H1 (cell line): ENCODE results near the gene WSCD1. TPM values are rescaled to one million over a fixed set of nuclear protein-coding genes. Genes with fewer than 3 reads are reported as not detected.

Source experiments
- CTCF ChIA-PET: fragments of 300-600 bp; sonication (Branson Sonifier 250); formaldehyde crosslinking; loops from one replicate; lab custom pipeline; 2021; ENCODE audit not compliant: partially characterized antibody; lab: Charles Lee
- POLR2A ChIA-PET: fragments of 300-600 bp; sonication (Branson Sonifier 250); formaldehyde crosslinking; loops from one replicate; lab custom pipeline; 2021; ENCODE audit warnings: inconsistent platforms; ENCODE audit not compliant: partially characterized antibody; lab: Charles Lee
- DNase-seq, 2 experiments: peaks; one replicate each; pipeline versions ENCODE4 v3.0.0 to v3.0.0-alpha.2; 2010 to 2022; ENCODE audit warnings: low spot score in 2 of 2, low read depth in 1 of 2, mixed read lengths in 1 of 2
- FAIRE-seq: peaks from 2 replicates; lab custom pipeline; 2011; peaks lifted over from hg19 to GRCh38; lab: Jason Lieb, UNC
- H2AFZ ChIP-seq: 2 replicates; pipeline ENCODE4 v1.8.1; 2012; ENCODE audit warnings: low read length, inconsistent platforms
- H2AK5ac ChIP-seq: 2 replicates; pipeline ENCODE4 v1.6.1; 2013; ENCODE audit warnings: low read depth, low read length
- H2BK120ac ChIP-seq: replicated peaks from 2 replicates; pipeline ENCODE3; 2013; ENCODE audit warnings: low read depth, low read length, inconsistent platforms
- H2BK12ac ChIP-seq: 2 replicates; pipeline ENCODE4 v1.6.1; 2013; ENCODE audit warnings: low read depth, low read length
- H2BK15ac ChIP-seq: 2 replicates; pipeline ENCODE4 v1.6.1; 2013; ENCODE audit warnings: low read length
- H2BK20ac ChIP-seq: 2 replicates; pipeline ENCODE4 v1.6.1; 2013; ENCODE audit warnings: low read length
- H2BK5ac ChIP-seq: 2 replicates; pipeline ENCODE4 v1.6.1; 2013; ENCODE audit warnings: low read depth, low read length
- H3K14ac ChIP-seq: 2 replicates; pipeline ENCODE4 v1.6.1; 2013; ENCODE audit warnings: inconsistent platforms; ENCODE audit not compliant: insufficient read length
- H3K18ac ChIP-seq: 2 replicates; pipeline ENCODE4 v1.6.1; 2013; ENCODE audit warnings: low read length; ENCODE audit errors: extremely low read depth
- H3K23ac ChIP-seq: 2 replicates; pipeline ENCODE4 v1.6.1; 2013; ENCODE audit warnings: inconsistent platforms; ENCODE audit not compliant: insufficient read length
- H3K23me2 ChIP-seq: 2 replicates; pipeline ENCODE4 v1.6.1; 2013; ENCODE audit warnings: low read depth, low read length
- H3K27ac ChIP-seq: 2 replicates; pipeline ENCODE4 v1.6.1; 2011; ENCODE audit warnings: low read depth, low read length, inconsistent platforms
- H3K27me3 ChIP-seq, 4 experiments: replicated peaks in 1 of 4; 1 replicate in 1 of 4; 2 replicates in 3 of 4; pipeline versions ENCODE4 v1.6.1 to v1.8.1; 2011 to 2013; ENCODE audit warnings: low read length in 3 of 4, mild to moderate bottlenecking in 3 of 4, inconsistent platforms in 2 of 4, mixed read lengths in 2 of 4, moderate library complexity in 1 of 4; ENCODE audit not compliant: control insufficient read depth in 3 of 4, insufficient read depth in 3 of 4; ENCODE audit errors: extremely low read depth in 1 of 4
- H3K36me3 ChIP-seq, 4 experiments: 2 replicates each; pipeline versions ENCODE4 v1.6.1 to v1.8.1; 2011 to 2013; ENCODE audit warnings: mild to moderate bottlenecking in 4 of 4, low read length in 3 of 4, moderate library complexity in 2 of 4, control low read depth in 1 of 4, inconsistent platforms in 1 of 4; ENCODE audit not compliant: insufficient read depth in 4 of 4, control insufficient read depth in 2 of 4
- H3K4ac ChIP-seq: replicated peaks from 2 replicates; pipeline ENCODE3; 2013; ENCODE audit warnings: low read length, low read depth, mixed read lengths, inconsistent platforms; ENCODE audit not compliant: insufficient read length
- H3K4me1 ChIP-seq, 4 experiments: replicated peaks in 1 of 4; 1 replicate in 1 of 4; 2 replicates in 3 of 4; pipeline versions ENCODE4 v1.6.1 to v1.8.1; 2011 to 2013; ENCODE audit warnings: low read length in 3 of 4, inconsistent platforms in 2 of 4, mixed read lengths in 1 of 4; ENCODE audit not compliant: insufficient read depth in 4 of 4, control insufficient read depth in 3 of 4
- H3K4me2 ChIP-seq, 2 experiments: 2 replicates each; pipeline versions ENCODE4 v1.6.1 to v1.8.1; 2011 to 2013; ENCODE audit warnings: low read depth in 2 of 2, low read length in 2 of 2, control low read depth in 1 of 2, inconsistent platforms in 1 of 2, mild to moderate bottlenecking in 1 of 2; ENCODE audit not compliant: insufficient read depth in 1 of 2
- H3K4me3 ChIP-seq, 4 experiments: fragments of 200-600, 300-600 bp in 1 of 4; sonication (generic), shearing (Covaris generic), sonication (Bioruptor Twin) in 1 of 4; 2 replicates each; pipeline versions ENCODE4 v1.5.1 to v1.8.1; 2011 to 2016; ENCODE audit warnings: low read length in 4 of 4, low read depth in 3 of 4, control low read depth in 2 of 4, inconsistent platforms in 2 of 4, mild to moderate bottlenecking in 2 of 4, mixed read lengths in 1 of 4, moderate library complexity in 1 of 4; ENCODE audit not compliant: insufficient read depth in 2 of 4; ENCODE audit errors: extremely low read depth in 1 of 4
- H3K56ac ChIP-seq: replicated peaks from 2 replicates; pipeline ENCODE3; 2013; ENCODE audit warnings: low read depth, mild to moderate bottlenecking, mixed read lengths, low read length, inconsistent platforms; ENCODE audit not compliant: insufficient read length
- H3K79me1 ChIP-seq: 2 replicates; pipeline ENCODE4 v1.6.1; 2013; ENCODE audit warnings: low read depth, low read length, control low read depth
- H3K79me2 ChIP-seq, 2 experiments: 2 replicates each; pipeline versions ENCODE4 v1.6.1 to v1.8.1; 2012 to 2013; ENCODE audit warnings: low read length in 2 of 2, mild to moderate bottlenecking in 2 of 2, inconsistent platforms in 1 of 2; ENCODE audit not compliant: insufficient read depth in 2 of 2, control insufficient read depth in 1 of 2
- H3K9ac ChIP-seq, 4 experiments: replicated peaks in 1 of 4; 1 replicate in 1 of 4; 2 replicates in 3 of 4; pipeline versions ENCODE4 v1.6.1 to v1.8.1; 2011 to 2013; ENCODE audit warnings: low read depth in 3 of 4, low read length in 3 of 4, control low read depth in 2 of 4, mild to moderate bottlenecking in 2 of 4, moderate library complexity in 2 of 4, inconsistent platforms in 1 of 4; ENCODE audit errors: extremely low read depth in 1 of 4
- H3K9me3 ChIP-seq, 2 experiments: 2 replicates each; pipeline versions ENCODE4 v1.6.1 to v1.8.1; 2012 to 2013; ENCODE audit warnings: mild to moderate bottlenecking in 2 of 2, moderate library complexity in 2 of 2, control low read depth in 1 of 2, inconsistent platforms in 1 of 2, low read depth in 1 of 2, low read length in 1 of 2, mixed read lengths in 1 of 2; ENCODE audit not compliant: insufficient read depth in 2 of 2
- H4K20me1 ChIP-seq, 2 experiments: replicated peaks in 1 of 2; 2 replicates each; pipeline versions ENCODE3 to v1.8.1; 2011 to 2013; ENCODE audit warnings: inconsistent platforms in 2 of 2, low read length in 2 of 2, mild to moderate bottlenecking in 1 of 2; ENCODE audit not compliant: insufficient read depth in 2 of 2, control insufficient read depth in 1 of 2
- H4K5ac ChIP-seq: 2 replicates; pipeline ENCODE4 v1.6.1; 2013; ENCODE audit warnings: low read length, low read depth, mixed read lengths, inconsistent platforms; ENCODE audit not compliant: insufficient read length
- H4K8ac ChIP-seq: 2 replicates; pipeline ENCODE4 v1.8.0; 2013; ENCODE audit warnings: mild to moderate bottlenecking, moderate library complexity, low read length, inconsistent platforms; ENCODE audit not compliant: insufficient read depth; ENCODE audit errors: extremely low read depth
- H4K91ac ChIP-seq: replicated peaks from 2 replicates; pipeline ENCODE3; 2013; ENCODE audit warnings: low read length, mixed read lengths, inconsistent platforms; ENCODE audit not compliant: insufficient read length
- CEBPB ChIP-seq: IDR thresholded peaks from 2 replicates; pipeline ENCODE4 v1.6.1; 2012; ENCODE audit warnings: low read depth, low read length
- CHD1 ChIP-seq: IDR thresholded peaks from 2 replicates; pipeline ENCODE4 v1.6.1; 2012; ENCODE audit warnings: low read depth, low read length, improper control_type of control experiment
- CTBP2 ChIP-seq: IDR thresholded peaks from 2 replicates; pipeline ENCODE4 v1.7.0; 2011; ENCODE audit warnings: borderline replicate concordance, mild to moderate bottlenecking, moderate library complexity, mixed read lengths, low read length; ENCODE audit not compliant: insufficient read depth, insufficient read length
- EGR1 ChIP-seq: IDR thresholded peaks from 2 replicates; pipeline ENCODE4 v1.6.1; 2011; ENCODE audit warnings: low read depth, low read length, borderline replicate concordance
- EZH2 ChIP-seq: fragments of 200-600 bp; sonication (generic); IDR thresholded peaks from 2 replicates; pipeline ENCODE4 v1.7.1; 2012; ENCODE audit warnings: low read depth, mild to moderate bottlenecking, moderate library complexity, low read length, inconsistent platforms; ENCODE audit not compliant: severe bottlenecking
- GTF2F1 ChIP-seq: IDR thresholded peaks from 2 replicates; pipeline ENCODE4 v1.6.1; 2012; ENCODE audit warnings: low read depth, low read length, improper control_type of control experiment, borderline replicate concordance
- NANOG ChIP-seq: IDR thresholded peaks from 2 replicates; pipeline ENCODE4 v1.6.1; 2011; ENCODE audit warnings: low read length, low read depth, mild to moderate bottlenecking, inconsistent platforms; ENCODE audit not compliant: insufficient read depth, poor library complexity, severe bottlenecking
- NRF1 ChIP-seq: IDR thresholded peaks from 2 replicates; pipeline ENCODE4 v1.6.1; 2011; ENCODE audit warnings: mild to moderate bottlenecking, low read depth, low read length, improper control_type of control experiment
- POLR2AphosphoS5 ChIP-seq: IDR thresholded peaks from 2 replicates; pipeline ENCODE4 v1.6.1; 2011; ENCODE audit warnings: low read depth, low read length
- SIN3A ChIP-seq, 2 experiments: IDR thresholded peaks in 1 of 2; conservative IDR thresholded peaks in 1 of 2; 2 replicates each; pipeline ENCODE4 v1.6.1; 2011 to 2012; ENCODE audit warnings: low read length in 2 of 2, improper control_type of control experiment in 1 of 2, low read depth in 1 of 2, mild to moderate bottlenecking in 1 of 2
- SP4 ChIP-seq: IDR thresholded peaks from 2 replicates; pipeline ENCODE4 v1.6.1; 2012; ENCODE audit warnings: low read length, inconsistent platforms
- SRF ChIP-seq: IDR thresholded peaks from 2 replicates; pipeline ENCODE4 v1.6.1; 2011; ENCODE audit warnings: mild to moderate bottlenecking, low read depth, low read length, moderate library complexity
- TAF7 ChIP-seq: optimal IDR thresholded peaks from 2 replicates; pipeline ENCODE3; 2011; ENCODE audit warnings: low read depth, mild to moderate bottlenecking, inconsistent platforms, low read length, moderate library complexity, borderline replicate concordance
- TBP ChIP-seq: IDR thresholded peaks from 2 replicates; pipeline ENCODE4 v1.6.1; 2011; ENCODE audit warnings: low read depth, low read length, improper control_type of control experiment
- TEAD4 ChIP-seq: IDR thresholded peaks from 2 replicates; pipeline ENCODE4 v1.6.1; 2012; ENCODE audit warnings: low read depth, low read length, inconsistent platforms, mixed read lengths
- WGBS, 2 experiments: shearing (Covaris generic) in 1 of 2; methylation state at CpG; one replicate each; pipeline versions ENCODE4 v1.1.6 to v1.1.7; 2013 to 2015; ENCODE audit warnings: low lambda C conversion rate in 2 of 2, mixed read lengths in 2 of 2, inconsistent platforms in 1 of 2, low coverage in 1 of 2, missing lambda C conversion rate in 1 of 2; ENCODE audit not compliant: insufficient replicate concordance in 2 of 2, insufficient coverage in 1 of 2, insufficient read length in 1 of 2; ENCODE audit errors: extremely low coverage in 1 of 2, missing lambda C conversion rate in 1 of 2; 5-methylcytosine and 5-hydroxymethylcytosine counted together
- polyA plus RNA-seq, 7 experiments: library from polyadenylated mRNA; depleted of rRNA in 3 of 7; stranded (reverse) in 5 of 7; unstranded in 2 of 7; fragments of >200 nt in 5 of 7; fragments of 200-250 nt in 2 of 7; gene quantifications; 1 replicate in 5 of 7; 2 replicates in 1 of 7; 4 replicates in 1 of 7; pipeline versions ENCODE4 v1.2.1 to v1.2.3, GENCODE V29; 2011 to 2013; ENCODE audit warnings: missing spikeins in 2 of 7, mixed read lengths in 2 of 7
- total RNA-seq: library from RNA; stranded (reverse); fragmentation: NEBNext Ultra II Directional; extraction: Animal tissue kit (Norgen Biotek cat#: 25700); gene quantifications from 2 replicates; pipeline ENCODE4 v1.2.1, GENCODE V29; 2021

WSCD1 gene
- total and polyA plus RNA-seq, 2 of the 8 experiments (the other 6 are each of a cell fraction or from before 2014, with no cell fraction given) = 21.9 to 39.0 TPM

GRCh38 chr17:6052926-6053325 lies 17.3 kb upstream of the WSCD1 start:
- 88% methylated on average over 2 of the region's 3 CpGs; no CpG with 5 or more reads in 1 of the 2 experiments for WGBS, 2 experiments
- H3K4me3 ChIP-seq = no peak overlapping the region
- no peaks in the 10 kb centered on the region; a peak in 1 of 7 replicates for H3K4me1 ChIP-seq
- no peak overlapping the region for H2BK5ac ChIP-seq
- POLR2A ChIA-PET = no interaction called here
- H3K4me2 ChIP-seq = no peak overlapping the region
- H3K9ac ChIP-seq = no peak overlapping the region
- H3K36me3 ChIP-seq = no peaks in the 10 kb centered on the region
- H3K79me1 ChIP-seq = no peaks in the 10 kb centered on the region
- no peak overlapping the region for H3K18ac ChIP-seq
- CTCF ChIA-PET = interaction anchor here (0.5 kb wide), 1 partner anchor 388 kb away, joined by 4 read pairs; no protein-coding TSS in a partner anchor
- no peak overlapping the region for H4K5ac ChIP-seq
- no peaks in the 10 kb centered on the region for H3K79me2 ChIP-seq
- H3K23ac ChIP-seq = no peak overlapping the region
- H3K4ac ChIP-seq = no peak overlapping the region
- H2BK12ac ChIP-seq = no peak overlapping the region
- peak overlapping the region; percentile 10 for H4K91ac ChIP-seq
- no peaks in the 10 kb centered on the region for H3K9me3 ChIP-seq
- no peaks in the 10 kb centered on the region for H3K23me2 ChIP-seq
- H2BK20ac ChIP-seq = no peak overlapping the region
- FAIRE-seq (no peak), DNase-seq (no peak)
- no peak overlapping the region for H2AK5ac ChIP-seq
- H2BK120ac ChIP-seq = no peak overlapping the region
- no peaks in the 10 kb centered on the region for H4K20me1 ChIP-seq
- no peak overlapping the region for H3K27ac ChIP-seq
- H4K8ac ChIP-seq = no peak overlapping the region
- no peak overlapping the region for H3K56ac ChIP-seq
- H2BK15ac ChIP-seq = no peak overlapping the region
- no peaks in the 10 kb centered on the region for H3K27me3 ChIP-seq
- H2AFZ ChIP-seq = peak overlapping the region; percentile 43; the same call in 1 of the 2 replicates
- H3K14ac ChIP-seq = no peak overlapping the region
- no peak for TF ChIP-seq TEAD4
- no peak for TF ChIP-seq SP4
- no peak for TF ChIP-seq EGR1
- TF ChIP-seq SRF = no peak
- no peak for TF ChIP-seq CTBP2
- no peak for TF ChIP-seq POLR2AphosphoS5
- TF ChIP-seq GTF2F1 = no peak
- no peak for TF ChIP-seq NRF1
- no peak for TF ChIP-seq NANOG
- no peak for TF ChIP-seq TBP
- no peak for TF ChIP-seq CEBPB
- TF ChIP-seq TAF7 = no peak
- no peak for TF ChIP-seq EZH2
- no peak for TF ChIP-seq SIN3A (conservative IDR thresholded peaks at IDR 0.05 in 1 of 2, IDR thresholded peaks at IDR 0.05 in 1 of 2; ENCODE audit: low read depth in 1 of 2, low read length in 2 of 2)
- TF ChIP-seq CHD1 = no peak
